Amygdala (tissue), 56 donors: ENCODE data around the gene DIAPH2.

ENCODE experiments used
- DNase-seq, 56 donors: peaks; one replicate each; lab custom pipeline; 2025; lab: John Stamatoyannopoulos, UW

The DIAPH2 gene

GRCh38 chrX:97027384-97027922 is 342.8 kb downstream of the DIAPH2 start:
- DNase-seq = no peak

- DNase-seq = no peak
Observed at GRCh38 chrX:97030463-97030862, 345.8 kb downstream of the DIAPH2 start.

- no peak for DNase-seq
Observed at GRCh38 chrX:97030947-97031346, 346.3 kb downstream of the DIAPH2 start.

- DNase-seq = peak in 2 of 56 donors; percentile 0
Observed at GRCh38 chrX:97039363-97040029, 354.9 kb downstream of the DIAPH2 start.

- no peak for DNase-seq
Observed at GRCh38 chrX:97045470-97045869, 360.8 kb downstream of the DIAPH2 start.

GRCh38 chrX:97046867-97047266 is 362.2 kb downstream of the DIAPH2 start:
- DNase-seq = no peak

- DNase-seq = no peak
Observed at GRCh38 chrX:97050392-97050791, 365.8 kb downstream of the DIAPH2 start.

- DNase-seq = no peak
Observed at GRCh38 chrX:97057349-97057909, 372.8 kb downstream of the DIAPH2 start.

GRCh38 chrX:97060020-97060419 is 375.4 kb downstream of the DIAPH2 start:
- DNase-seq = no peak

- DNase-seq = no peak
Observed at GRCh38 chrX:97065066-97065465, 380.4 kb downstream of the DIAPH2 start.

GRCh38 chrX:97065973-97066372 is 381.3 kb downstream of the DIAPH2 start:
- no peak for DNase-seq

GRCh38 chrX:97066381-97066780 is 381.7 kb downstream of the DIAPH2 start:
- no peak for DNase-seq

GRCh38 chrX:97070346-97070745 is 385.7 kb downstream of the DIAPH2 start:
- DNase-seq = no peak

GRCh38 chrX:97074400-97074799 is 389.8 kb downstream of the DIAPH2 start:
- no peak for DNase-seq

- DNase-seq = no peak
Observed at GRCh38 chrX:97089116-97089515, 404.5 kb downstream of the DIAPH2 start.

- DNase-seq = peak in 7 of 56 donors; percentile 0 to 3 (median 1)
Observed at GRCh38 chrX:97096385-97096784, 411.7 kb downstream of the DIAPH2 start.

- DNase-seq = no peak
Observed at GRCh38 chrX:97102938-97103337, 418.3 kb downstream of the DIAPH2 start.

- DNase-seq = no peak
Observed at GRCh38 chrX:97109730-97110129, 425.1 kb downstream of the DIAPH2 start.

- no peak for DNase-seq
Observed at GRCh38 chrX:97117572-97117971, 432.9 kb downstream of the DIAPH2 start.

GRCh38 chrX:97119474-97120109 is 434.9 kb downstream of the DIAPH2 start:
- DNase-seq = no peak

- no peak for DNase-seq
Observed at GRCh38 chrX:97123001-97123400, 438.4 kb downstream of the DIAPH2 start.

- DNase-seq = no peak
Observed at GRCh38 chrX:97126020-97126419, 441.4 kb downstream of the DIAPH2 start.
